DMS53 treated with DMSO at 0.1 percent for 48 hours (cell line): ENCODE data around the gene PDS5A.
"Not testable (repeated sequence)": the region's sequence is repeated elsewhere in the genome, so short reads cannot be mapped to it uniquely, and the experiment has no call there.

ENCODE experiments used
- DNase-seq: peaks from one replicate; lab custom pipeline; 2025; ENCODE audit not compliant: unreplicated experiment; lab: John Stamatoyannopoulos, UW

Gene PDS5A

DNA sequence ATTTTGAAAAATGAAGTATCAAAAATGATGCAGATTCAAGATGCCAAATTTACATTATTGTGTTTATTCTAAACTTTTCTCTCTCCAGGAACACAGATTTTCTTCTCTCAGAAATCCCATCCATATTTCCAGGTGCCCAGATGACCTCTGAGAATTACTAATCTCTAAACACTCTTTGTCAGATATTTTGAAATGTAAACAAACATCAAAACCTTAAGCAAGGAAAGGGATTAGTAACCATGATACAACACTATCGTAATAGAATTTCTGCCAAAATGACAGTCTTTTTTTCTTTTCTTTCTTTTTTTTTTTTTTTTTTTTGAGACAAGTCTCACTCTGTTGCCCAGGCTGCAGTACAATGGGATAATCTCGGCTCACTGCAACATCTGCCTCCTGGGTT, 76.7 kb downstream of the PDS5A start:
- DNase-seq, result no peak

DNA sequence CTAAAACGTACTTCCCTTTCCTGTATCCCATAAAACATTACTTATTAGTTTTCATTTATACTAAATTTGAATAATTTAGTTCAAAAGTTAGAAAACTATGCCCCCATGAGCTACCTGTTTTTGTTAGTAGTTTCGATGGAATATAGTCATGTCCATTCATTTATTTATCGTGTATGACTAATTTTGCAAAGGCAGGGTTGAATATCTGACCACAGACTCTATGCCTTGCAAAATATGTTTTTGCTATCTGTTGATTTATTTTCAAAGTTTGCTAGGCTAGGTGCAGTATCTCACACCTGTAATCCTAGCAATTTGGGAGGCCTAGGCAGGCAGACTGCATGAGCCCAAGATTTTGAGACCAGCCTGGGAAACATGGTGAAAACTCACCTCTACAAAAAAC, 78.4 kb downstream of the PDS5A start:
- no peak for DNase-seq

DNA sequence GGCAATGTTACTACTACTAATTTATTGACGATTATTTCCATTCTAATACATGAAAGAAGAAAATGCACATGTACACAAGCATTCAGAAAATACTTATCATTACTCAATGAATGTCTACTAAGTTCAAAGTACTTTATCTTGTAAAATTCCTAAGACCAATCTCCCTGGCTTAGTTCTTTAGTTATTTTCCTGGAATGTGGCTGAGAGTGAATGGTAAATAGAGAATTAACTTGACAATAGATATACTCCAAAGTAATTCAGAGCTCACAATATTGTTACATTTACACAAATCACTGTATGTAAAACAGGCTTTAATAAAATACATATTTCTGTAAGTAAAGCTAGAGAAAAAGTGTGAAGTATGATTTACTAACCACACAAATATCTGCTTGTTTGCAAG, 79.7 kb downstream of the PDS5A start:
- no peak for DNase-seq

DNA sequence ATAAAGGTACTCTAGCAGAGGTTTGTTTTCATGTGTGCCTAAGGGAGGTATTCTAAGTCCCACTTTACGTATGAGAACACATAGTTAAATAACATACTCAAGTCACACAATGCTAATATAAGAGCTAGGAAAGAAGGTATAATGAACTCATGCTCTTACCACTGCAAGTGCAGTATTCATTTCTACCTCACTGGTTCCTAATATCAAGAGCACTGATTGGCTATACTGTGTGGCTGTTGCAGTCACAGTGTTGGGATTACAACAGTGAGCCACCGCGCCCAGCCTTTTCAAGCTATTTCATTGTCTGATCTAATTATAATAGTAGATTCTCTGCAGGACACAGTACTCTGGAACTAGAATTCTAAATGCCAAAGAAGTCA, 84.0 kb downstream of the PDS5A start:
- no peak for DNase-seq

DNA sequence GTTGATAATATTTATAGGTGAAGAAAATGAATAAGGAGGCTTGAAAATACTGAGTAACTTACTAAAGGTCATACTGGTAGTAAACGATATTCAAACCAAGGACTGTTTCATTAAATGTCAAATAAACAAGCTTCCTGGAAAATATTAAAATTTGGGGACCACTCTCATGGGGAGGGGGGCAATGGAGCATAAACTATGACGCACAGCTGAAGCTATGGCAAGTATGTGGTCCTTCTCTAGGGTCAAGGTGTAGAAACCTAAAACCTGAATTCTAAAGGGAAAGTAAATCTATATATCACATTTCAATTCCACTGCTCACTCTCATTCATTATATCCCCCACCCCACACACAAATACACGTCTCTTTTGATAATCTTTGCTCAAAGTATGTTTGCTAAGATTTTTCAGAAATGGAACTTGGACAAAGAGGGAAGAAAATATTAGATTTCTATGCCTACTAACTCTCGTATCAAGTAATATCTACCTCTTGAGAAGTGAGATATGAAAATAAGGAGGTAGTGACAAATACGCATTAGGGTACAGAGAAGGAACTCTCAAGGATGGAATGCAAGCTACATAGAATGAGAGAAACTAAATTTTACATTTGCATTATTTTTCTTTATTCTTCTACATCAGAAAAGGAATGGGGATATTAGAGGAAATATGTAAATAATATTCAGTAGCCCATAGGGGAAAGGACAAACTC, 84.6 kb downstream of the PDS5A start:
- DNase-seq, result no peak

DNA sequence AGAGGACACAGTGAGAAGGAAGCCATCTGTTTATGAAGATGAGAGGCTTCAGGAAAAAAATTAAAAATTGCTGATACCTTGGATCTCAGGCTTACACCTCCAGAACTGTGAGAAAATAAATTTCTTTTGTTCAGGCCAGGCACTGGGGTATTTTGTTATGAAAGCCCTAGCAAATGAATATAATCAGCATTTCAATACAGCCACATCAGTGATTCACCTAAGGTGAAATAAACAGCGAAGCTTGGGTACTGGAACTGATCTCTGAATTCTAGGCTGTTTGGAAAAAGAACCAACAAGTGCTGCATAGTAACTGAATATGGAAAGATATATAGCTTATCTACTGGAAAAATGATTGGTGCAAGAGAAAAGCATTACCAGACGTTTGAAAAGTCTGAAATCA, 88.5 kb downstream of the PDS5A start:
- DNase-seq, result no peak

DNA sequence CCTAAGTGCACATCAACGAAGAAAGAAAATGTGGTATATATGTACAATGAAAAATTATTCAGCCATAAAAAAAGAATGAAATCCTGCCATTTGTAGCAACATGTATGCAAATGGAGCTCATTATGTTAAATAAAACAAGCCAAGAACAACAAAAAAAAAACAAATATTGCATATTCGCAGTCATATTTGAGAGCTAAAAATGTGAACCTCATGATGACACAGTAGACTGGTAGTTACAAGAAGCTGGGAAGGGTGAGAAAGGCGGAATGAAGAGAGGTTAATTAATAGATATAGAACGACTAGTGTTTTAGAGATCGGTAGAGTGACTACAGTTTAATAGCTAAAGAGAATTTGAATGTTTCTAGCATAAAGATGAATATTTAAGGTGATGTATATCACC, 89.2 kb downstream of the PDS5A start:
- no peak for DNase-seq

DNA sequence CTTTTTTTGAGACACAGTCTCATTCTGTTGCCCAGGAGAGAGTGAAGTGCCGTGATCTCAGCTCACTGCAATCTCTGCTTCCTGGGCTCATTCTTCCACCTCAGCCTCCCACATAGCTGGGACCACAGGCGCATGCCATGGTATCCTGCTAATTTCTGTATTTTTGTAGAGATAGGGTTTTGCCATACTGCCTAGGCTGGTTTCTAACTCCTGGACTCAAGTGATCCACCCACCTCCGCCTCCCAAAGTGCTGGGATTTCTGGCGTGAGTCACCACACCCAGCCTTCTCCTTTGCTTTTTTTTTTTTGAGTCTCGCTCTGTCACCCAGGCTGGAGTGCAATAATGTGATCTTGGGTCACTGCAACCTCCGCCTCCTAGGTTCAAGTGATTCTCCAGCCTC, 94.1 kb downstream of the PDS5A start:
- DNase-seq, result no peak

DNA sequence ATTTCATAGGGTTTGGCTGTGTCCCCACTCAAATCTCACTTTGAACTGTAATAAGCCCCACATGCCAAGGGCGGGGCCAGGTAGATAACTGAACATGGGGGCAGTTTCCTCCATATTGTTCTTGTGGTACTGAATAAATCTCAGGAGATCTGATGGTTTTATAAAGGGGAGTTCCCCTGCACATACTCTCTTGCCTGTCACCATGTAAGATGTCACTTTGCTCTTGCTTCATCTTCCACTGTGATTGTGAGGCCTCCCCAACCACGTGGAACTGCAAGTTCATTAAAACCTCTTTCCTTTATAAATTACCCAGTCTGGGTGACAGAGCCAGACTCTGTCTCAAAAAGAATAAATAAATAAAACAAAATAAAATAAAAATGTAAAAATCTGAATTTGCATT, 95.9 kb downstream of the PDS5A start:
- no peak for DNase-seq

DNA sequence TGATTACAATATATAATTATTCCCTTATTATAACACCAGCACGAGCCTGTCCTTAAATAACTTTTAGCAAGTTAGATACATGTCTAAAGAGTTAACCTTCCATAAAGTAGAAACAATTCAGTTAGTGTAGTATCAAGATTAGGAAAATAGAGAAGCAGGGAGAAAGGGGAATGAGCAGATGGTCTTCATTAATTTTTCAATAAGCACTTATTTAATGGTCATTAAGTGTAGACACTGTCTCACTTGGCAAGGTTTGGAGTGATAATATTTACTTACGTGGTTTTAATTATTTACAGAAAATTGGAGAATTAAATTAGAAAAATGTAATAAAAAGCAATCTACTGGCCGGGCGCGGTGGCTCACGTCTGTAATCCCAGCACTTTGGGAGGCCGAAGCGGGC, 99.7 kb downstream of the PDS5A start:
- DNase-seq, result no peak

DNA sequence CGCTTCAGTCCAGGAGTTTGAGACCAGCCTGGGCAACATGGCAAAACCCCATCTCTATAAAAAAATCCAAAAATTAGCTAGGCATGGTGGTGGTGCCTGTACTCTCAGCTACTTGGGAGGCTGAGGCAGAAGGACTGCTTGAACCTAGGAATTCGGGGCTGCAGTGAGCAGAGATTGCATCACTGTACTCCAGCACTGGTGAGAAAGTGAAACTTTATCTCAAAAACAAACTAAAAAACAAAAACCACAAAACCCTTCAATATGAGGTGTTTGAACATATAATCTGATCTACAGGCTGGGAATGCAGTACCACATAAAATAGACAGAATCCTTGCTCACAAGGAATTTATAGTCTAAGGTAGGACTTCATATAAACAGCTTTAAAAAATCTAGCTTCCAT, 103.9 kb downstream of the PDS5A start:
- DNase-seq, result no peak

DNA sequence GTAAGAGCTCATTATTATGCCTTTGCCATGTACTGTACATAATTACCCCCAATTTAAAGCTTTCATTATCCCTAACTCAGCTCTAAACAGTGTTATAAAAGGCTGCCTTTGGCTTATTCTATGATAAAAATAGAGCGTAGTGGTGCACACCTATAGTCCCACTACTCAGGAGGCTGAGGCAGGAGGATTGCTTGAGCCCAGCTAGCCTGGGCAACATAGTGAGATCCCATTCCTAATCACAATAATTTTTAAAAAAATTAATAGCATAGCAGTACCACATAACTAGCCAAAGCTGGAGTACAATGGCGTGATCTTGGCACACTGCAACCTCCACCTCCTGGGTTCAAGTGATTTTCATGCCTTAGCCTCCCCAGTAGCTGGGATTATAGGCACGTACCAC, 112.4 kb downstream of the PDS5A start:
- no peak for DNase-seq

DNA sequence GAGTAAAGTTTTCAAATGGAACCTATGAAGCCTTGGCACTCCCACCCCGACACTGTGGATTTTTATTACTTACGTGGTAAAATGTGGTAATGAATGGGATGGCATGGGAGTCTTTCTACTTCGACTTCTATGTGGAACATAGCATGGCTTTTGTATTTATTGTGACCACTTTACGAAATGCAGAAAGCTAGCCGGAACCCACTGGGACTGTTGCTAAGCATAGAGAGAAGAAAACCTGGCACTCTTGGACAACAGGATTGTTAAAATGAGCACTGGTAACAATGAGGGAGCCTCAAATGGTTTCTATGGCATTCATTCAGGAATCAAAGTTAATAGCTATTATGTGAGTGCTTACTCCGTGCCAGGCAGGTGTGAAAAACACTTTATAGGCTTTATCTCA, 113.3 kb downstream of the PDS5A start:
- no peak for DNase-seq

DNA sequence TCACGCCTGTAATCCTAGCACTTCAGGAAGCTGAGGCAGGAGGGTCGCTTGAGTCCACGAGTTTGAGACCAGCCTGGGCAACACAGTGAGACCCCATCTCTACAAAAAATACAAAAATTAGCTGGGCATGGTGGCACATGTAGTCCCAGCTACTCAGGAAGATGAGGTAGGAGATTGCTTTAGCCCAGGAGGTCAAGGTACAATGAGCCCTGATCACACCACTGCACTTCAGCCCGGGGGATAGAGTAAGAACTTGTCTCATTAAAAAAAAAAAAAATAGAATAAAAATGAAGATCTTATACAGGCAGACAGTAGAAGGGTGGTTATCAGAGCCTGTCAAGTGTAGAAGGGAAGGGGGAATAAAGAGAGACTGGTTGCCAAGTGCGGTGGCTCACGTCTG, 116.9 kb downstream of the PDS5A start:
- DNase-seq, result no peak

DNA sequence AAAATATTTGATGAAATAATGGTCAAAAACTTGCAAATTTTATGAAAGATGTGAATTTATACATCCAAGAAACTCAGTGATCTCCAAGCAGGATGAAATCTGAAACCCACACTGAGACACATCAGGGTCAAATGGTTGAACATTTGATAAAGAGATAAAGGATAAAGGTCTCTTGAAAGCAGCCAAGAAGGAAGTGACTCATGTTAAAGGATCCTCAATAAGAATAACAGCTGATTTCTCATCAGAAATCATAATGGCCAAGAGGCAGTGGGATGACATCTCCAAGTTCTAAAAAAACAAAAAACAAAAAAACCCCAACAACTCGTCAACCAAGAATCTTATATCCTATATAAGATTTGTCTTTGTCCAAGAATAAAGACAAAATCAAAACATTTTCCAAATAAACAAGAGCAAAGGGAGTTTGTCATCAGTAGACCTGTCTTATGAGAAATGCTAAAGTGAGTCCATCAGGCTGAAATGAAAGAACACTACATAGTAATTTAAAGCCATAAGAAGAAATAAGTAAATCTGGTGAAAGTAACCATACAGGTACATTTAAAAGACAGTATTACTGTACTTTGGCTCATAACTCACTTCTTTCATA, 121.7 kb downstream of the PDS5A start:
- DNase-seq, result peak; percentile 3

DNA sequence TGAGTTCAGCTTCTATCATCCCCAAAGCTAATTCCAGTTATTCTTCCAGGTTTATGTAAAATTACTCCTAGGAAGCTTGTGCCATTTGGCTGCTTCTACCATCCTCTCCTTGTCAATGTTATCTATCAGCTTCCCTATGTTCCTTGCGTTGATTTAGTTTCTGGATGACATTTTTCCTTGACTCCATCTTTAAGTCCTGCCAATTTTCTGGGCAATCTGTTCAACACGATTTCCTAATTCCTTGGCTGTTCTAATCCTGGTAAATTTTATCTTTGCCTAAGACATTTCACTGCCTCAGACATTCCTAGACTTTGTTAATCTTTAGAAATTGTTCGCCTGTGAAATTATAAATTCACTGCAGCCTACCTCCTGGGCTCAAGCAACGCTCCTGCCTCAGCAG, 125.1 kb downstream of the PDS5A start:
- DNase-seq, result no peak

DNA sequence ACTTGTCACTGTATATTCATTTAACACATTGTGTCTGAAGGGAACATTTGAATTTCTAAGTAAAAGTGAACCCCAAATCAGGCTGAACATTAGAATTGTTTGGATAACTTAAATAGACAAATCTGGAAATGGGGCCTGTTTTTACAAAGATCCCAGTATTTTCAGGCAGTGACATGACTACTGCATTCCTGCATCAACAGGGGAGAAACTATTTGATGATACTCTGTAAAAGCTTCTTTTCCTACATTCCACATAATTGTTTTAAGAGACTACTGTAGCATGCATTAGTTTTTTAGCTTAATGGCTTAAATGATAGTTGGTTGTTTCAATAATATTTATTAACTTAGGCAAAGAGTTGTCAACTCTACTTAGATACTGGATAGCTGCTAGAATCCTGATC, 127.0 kb downstream of the PDS5A start:
- no peak for DNase-seq

DNA sequence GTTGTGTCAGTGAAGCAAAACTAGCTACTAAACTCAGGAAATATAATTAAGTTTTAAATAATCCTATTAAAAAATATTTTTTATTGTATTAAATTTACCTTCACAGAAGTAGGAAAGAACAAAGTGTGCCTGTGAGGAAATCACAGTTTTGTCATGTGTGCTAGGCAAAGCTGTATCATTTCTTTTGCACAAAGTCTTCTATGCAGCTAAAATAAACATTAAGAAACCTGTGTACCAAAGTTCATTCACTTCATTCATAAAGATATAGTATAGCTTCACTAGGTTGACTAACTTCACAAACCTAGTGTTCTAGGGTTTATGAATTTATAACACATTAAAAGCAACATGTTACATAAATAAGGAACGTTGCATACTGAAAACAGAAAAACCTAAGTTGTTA, 131.0 kb downstream of the PDS5A start:
- no peak for DNase-seq

DNA sequence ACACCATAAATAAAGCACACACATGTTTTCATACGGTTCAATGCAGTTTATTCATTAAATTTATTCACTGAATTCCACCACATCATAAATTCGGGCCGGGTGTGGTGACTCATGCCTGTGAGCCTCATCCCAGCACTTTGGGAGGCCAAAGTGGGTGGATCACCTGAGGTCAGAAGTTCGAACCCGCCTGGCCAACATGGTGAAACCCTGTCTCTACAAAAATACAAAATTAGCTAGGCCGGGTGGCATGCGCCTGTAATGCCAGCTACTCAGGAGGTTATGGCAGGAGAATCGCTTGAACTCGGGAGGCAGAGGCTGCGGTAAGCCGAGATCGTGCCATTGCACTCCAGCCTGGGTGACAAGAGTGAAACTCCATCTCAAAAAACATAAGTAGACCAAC, 131.6 kb downstream of the PDS5A start:
- no peak for DNase-seq

DNA sequence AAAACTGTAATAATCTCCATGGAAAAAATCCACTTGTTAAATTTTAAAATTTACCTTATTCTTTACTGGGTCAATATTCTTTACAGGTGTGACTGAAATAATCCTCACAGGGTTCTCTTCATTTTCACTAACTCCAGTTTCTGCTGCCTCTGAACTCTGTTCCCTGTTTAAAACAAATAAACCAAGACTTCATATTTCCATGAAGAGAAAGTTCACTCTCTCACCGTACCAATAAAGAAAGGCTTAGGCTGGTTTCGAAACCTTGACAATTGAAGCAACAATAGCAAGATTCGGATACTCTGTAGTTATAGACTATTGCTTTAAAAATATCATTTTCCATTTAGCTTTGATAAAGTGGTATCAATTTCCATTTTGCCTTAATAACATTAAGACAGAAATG, 135.8 kb downstream of the PDS5A start:
- DNase-seq, result no peak

DNA sequence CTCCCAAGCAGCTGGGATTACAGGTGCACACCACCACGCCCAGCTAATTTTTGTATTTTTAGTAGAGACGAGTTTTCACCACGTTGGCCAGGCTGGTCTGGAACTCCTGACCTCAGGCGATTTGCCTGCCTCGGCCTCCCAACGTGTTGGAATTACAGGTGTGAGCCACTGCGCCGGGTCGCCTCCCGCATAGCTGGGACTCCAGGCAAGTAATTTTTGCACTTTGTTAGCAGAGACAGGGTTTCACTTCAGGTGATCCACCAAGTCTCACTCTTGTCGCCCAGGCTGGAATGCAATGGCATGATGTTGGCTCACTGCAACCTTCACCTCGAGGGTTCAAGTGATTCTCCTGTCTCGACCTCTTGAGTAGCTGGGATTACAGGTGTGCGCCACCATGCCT, 137.2 kb downstream of the PDS5A start:
- DNase-seq, result not testable (repeated sequence)

DNA sequence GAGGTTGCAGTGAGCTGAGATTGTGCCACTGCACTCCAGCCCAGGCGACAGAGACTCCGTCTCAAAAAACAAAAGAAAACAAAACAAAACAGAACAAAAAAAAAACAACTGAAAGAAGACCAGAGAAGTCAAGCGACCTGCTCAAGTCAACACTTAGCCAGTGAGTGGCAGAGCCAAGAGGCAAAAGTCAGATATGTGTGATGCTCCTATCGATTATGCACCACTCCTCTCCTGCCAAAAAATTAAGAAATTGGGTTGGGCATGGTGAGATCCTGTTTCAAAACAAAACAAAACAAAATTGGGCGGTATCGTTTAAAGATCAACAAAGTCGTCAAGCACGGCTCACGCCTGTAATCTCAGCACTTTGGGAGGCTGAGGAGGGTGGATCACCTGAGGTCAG, 137.7 kb downstream of the PDS5A start:
- DNase-seq, result no peak

DNA sequence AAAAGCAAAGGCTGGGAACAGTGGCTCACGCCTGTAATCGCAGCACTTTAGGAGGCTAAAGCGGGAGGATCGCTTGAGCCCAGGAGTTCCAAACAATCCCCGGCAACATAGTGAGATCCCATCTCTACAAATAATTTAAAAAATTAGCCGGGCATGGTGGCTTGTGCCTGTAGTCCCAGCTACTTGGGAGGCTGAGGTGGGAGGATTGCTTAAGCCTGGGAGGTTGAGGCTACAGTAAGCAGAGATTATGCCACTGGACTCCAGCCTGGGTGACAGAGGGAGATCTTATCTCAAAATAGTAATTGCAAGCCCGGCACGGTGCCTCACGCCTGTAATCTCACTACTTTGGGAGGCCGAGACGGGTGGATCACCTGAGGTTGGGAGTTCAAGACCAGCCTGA, 139.3 kb downstream of the PDS5A start:
- not testable (repeated sequence) for DNase-seq
